GM23248 (cell line): ENCODE measurements around the gene ABI1.

Experiments used
- EZH2 ChIP-seq: fragments of 200-600 bp; sonication (generic); IDR thresholded peaks from 2 replicates; pipeline ENCODE4 v1.6.1; 2018; ENCODE audit warnings: antibody characterized with exemption, mild to moderate bottlenecking; ENCODE audit not compliant: insufficient read depth, poor library complexity, severe bottlenecking
- EZH2phosphoT487 ChIP-seq: fragments of 200-600 bp; sonication (generic); IDR thresholded peaks from 2 replicates; pipeline ENCODE4 v1.6.1; 2018; ENCODE audit warnings: antibody characterized with exemption, moderate library complexity, mild to moderate bottlenecking, low read depth; ENCODE audit not compliant: insufficient read depth

- TF ChIP-seq EZH2phosphoT487 (no peak), EZH2 (no peak)
Observed at GRCh38 chr10:26741368-26741767, 119.4 kb downstream of the ABI1 start.
